Measurements from ENCODE around the gene RPL39.
A peak's percentile ranks its signal among the peaks of the same experiment; 100 is the strongest.
"Not testable (repeated sequence)": the region's sequence is repeated elsewhere in the genome, so short reads cannot be mapped to it uniquely, and the experiment has no call there.

RPL39 gene

GRCh38 chrX:119791437-119792231, at the start of gene RPL39:
Gene RPL39 (minus strand): TSS chrX:119791630. CDS start chrX:119791576, 54 bp downstream.
- peak; percentile 74 for DNase-seq

DNA sequence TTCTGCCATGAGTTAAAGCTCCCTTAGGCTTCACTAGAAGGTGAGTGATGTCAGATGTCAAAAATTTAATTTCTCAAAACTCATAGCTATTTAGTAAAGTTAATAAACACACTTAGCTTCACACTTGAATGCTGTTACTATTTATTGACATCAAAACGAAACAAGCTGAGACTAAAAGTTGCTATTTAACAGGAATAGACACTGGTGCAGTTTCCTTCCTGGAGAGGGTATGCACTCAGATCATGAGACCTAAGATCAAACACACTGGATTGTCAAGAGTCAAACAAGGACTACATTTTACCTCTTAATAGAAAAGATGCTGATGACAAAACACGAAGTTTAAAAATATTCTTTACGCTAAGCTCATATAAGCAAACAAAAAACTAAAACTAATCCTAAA, 42.5 kb upstream of the RPL39 start:
- no peak for DNase-seq

DNA sequence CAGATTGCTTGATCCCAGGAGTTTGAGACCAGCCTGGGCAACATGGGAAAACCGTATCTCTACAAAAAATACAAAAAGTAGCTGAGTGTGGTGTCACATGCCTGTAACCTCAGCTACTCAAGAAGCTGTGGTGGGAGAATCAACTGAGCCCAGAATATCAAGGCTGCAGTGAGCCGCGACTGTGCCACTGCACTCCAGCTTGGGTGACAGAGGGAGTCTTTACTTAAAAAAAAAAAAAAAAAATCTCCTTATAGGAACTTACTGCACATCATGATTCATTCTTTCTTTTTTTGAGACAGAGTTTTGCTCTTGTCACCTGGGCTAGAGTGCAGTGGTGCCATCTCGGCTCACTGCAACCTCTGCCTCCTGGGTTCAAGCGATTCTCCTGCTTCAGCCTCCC, 37.0 kb upstream of the RPL39 start:
- DNase-seq, result no peak

- DNase-seq, result no peak
These were observed 35.0 kb upstream of the RPL39 start for GRCh38 chrX:119826399-119826959.

- not testable (repeated sequence) for DNase-seq
These were observed 32.8 kb upstream of the RPL39 start for GRCh38 chrX:119824221-119824620.

DNA sequence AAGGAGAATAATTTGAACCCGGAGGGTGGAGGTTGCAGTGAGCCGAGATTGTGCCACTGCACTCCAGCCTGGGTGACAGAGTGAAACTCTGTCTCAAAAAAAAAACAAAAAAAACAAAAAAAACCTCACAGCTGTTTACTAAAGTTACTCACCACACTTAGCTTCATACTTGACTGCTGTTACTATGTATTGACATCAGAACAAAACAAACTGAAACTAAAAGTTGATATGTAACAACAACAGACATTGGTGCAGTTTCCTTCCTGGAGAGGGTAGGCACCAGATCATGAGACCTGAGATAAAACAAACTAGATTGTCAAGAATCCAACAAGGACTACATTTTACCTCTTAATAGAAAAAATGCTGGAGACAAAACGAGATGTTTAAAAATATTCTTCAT, 30.3 kb upstream of the RPL39 start:
- not testable (repeated sequence) for DNase-seq

- no peak for DNase-seq
These were observed 25.8 kb upstream of the RPL39 start for GRCh38 chrX:119817130-119817690.

DNA sequence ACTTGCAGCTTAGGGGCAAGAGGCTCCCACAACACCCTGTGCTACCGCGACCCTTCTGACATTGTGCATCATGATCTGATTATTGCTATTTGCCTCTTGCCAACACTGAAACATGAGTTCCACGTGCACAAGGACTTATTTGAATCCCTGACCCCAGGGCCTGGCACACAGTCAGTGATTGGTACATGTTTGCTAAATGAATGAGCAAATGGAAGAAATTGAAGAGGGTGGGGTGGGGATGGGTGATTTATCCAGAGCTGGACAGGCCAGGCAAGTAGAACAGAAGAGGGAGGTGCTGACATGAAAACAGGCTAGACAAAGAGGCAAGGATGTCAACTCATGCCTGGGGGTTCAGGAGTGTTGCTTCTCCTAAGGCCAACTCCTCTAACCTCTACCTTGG, 24.9 kb upstream of the RPL39 start:
- DNase-seq, result no peak

DNA sequence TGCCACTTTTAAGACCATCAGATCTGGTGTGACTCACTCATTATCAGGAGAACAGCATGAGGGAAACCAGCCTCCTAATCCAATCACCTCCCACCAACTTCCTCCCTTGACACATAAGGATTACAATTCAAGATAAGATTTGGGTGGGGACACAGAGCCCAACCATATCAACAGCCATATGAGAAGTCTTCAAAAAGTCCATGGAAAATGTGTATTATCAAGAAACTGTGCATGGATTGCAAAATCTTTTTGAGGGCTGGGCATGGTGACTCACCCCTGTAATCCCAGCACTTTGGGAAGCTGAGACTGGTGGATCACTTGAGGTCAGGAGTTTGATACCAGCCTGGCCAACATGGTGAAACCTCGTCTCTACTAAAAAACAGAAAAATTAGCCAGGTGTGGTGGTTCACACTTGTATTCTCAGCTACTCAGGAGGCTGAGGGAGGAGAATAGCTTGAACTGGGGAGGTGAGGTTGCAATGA, 17.8 kb upstream of the RPL39 start:
- no peak for DNase-seq

DNA sequence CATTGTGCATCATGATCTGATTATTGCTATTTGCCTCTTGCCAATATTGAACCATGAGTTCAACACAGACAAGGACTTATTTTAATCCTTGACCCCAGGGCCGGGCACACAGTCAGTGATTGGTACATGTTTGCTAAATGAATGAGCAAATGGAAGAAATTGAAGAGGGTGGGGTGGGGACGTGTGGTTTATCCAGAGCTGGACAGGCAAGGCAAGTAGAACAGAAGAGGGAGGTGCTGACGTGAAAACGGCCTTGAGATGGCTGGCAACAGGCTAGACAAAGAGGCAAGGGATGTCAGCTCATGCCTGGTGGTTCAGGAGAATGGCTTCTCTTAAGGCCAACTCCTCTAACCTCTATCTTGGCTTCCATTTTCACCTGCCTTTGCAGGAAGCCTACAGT, 17.0 kb upstream of the RPL39 start:
- DNase-seq, result not testable (repeated sequence)

- no peak for DNase-seq
These were observed 11.1 kb upstream of the RPL39 start for GRCh38 chrX:119802546-119802945.

GRCh38 chrX:119801253-119802221, 10.1 kb upstream of the RPL39 start:
- DNase-seq, result no peak

DNA sequence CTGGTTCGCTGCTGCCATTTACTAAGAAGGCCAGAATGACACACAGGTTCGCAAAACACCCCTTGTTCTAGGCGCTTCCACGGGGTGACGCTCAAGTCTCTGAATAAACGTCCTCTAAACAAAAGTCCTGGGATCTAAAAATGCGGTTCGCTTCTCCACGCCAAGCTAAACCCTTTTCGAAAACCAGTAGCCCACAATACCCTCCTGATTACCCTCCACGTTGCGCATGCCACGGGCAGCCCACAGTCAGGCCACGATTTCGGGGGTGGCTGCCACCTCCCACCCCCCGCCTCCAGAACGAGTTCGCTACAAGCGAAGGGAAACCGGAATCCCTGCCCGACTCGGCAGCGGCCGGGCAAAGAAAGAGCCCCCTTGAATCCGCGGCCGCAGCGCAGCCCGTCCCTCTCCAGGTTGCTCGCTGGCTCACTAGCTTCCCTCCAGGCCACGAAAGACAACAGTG, 423 bp downstream of the RPL39 start:
- DNase-seq, result no peak

GRCh38 chrX:119784747-119785446, 6.5 kb downstream of the RPL39 start:
- no peak for DNase-seq

GRCh38 chrX:119783026-119783425, 8.4 kb downstream of the RPL39 start:
- no peak for DNase-seq

- no peak for DNase-seq
These were observed 12.6 kb downstream of the RPL39 start for GRCh38 chrX:119778829-119779228.

DNA sequence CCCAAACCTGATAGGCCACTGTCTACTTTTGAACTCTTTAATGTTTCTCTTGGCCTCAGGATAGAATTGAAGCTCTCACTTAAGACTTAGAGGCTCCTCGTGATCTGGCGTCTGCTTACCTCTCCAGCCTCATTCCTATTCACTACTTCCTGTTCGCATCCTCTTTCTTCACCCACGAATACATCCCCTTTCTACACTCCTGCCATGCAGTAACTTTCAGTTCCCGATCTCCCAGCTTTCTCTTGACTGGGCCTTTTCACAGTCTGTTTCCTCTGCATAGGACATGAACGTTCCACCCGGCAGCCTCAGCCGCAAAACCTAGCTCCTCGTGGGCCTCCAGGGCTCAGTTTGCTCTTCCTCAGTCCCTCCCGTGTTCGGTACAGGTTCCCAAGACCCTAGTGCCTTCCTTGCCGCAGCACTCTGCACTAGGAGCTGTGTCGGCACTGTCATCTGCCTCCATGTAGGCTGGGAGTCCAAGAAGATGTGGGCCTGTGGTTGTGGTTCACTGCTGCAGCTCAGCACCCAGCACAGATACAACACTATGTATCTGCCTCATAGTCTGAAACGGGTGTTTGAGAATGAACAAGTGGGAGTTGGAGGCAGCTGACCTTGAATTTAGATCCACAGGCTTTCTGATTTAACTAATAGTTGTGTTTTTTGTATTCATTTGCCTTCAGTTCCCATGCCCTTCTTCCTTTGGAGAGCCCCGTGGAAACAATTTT, 15.8 kb downstream of the RPL39 start:
- DNase-seq, result no peak

- not testable (repeated sequence) for DNase-seq
These were observed 22.0 kb downstream of the RPL39 start for GRCh38 chrX:119769388-119769787.

DNA sequence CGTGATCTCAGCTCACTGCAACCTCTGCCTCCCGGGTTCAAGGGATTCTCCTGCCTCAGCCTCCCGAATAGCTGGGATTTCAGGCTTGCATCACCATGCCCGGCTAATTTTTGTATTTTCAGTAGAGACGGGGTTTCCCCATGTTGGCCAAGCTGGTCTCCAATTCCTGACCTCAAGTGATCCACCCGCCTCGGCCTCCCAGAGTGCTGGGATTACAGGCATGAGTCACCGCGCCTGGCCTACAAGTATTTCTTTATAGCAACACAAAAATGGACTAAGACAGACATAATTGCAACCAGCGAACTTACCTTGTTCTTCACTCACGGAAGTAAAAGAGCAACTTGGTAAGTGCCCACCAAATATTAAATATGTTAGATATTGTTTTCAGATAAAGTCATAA, 23.0 kb downstream of the RPL39 start:
- DNase-seq, result not testable (repeated sequence)

- no peak for DNase-seq
These were observed 27.5 kb downstream of the RPL39 start for GRCh38 chrX:119763836-119764387.

DNA sequence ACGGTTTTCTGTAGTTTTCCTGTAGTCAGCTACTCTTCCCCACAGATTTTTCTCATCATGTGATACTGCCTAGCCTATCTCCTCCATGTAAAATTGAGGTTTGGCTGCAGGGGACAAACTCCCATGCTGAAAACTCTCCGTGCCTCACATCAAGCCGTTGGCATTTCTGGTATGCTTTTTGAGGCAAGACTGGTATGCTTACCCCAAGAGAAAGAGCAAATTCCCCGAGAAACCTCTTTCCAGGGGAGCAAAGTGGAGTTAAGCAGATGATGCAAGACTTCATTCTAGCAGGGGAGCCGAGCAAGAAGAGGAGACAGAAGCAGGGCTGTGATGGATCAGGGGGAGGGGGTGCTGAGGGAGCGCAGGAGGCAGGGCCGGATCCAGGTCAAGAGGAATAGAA, 28.2 kb downstream of the RPL39 start:
- DNase-seq, result no peak

All from COR-L47 (cell line).